HFFc6 (cell line): Measurements from ENCODE around the gene NSDHL. TPM values are rescaled to one million over a fixed set of nuclear protein-coding genes. Genes with fewer than 3 reads are reported as not detected.

Experiments used
- DNase-seq: peaks from one replicate; pipeline ENCODE4 v3.0.0-alpha.2; 2018
- H3K27ac Mint-ChIP-seq: 2 replicates; pipeline ENCODE4 v1.8.0; 2020; ENCODE audit warnings: mild to moderate bottlenecking, mixed read lengths
- H3K27me3 Mint-ChIP-seq: 2 replicates; pipeline ENCODE4 v1.8.0; 2021; ENCODE audit warnings: mild to moderate bottlenecking, moderate library complexity, mixed read lengths; ENCODE audit not compliant: insufficient read depth
- H3K36me3 Mint-ChIP-seq: 2 replicates; pipeline ENCODE4 v1.8.0; 2021; ENCODE audit warnings: low read depth, mixed read lengths
- H3K4me1 Mint-ChIP-seq: 2 replicates; pipeline ENCODE4 v1.8.0; 2020; ENCODE audit warnings: low read depth, mixed read lengths
- H3K4me3 Mint-ChIP-seq: 2 replicates; pipeline ENCODE4 v1.8.0; 2020; ENCODE audit warnings: mild to moderate bottlenecking, moderate library complexity, mixed read lengths
- H3K9me3 Mint-ChIP-seq: 2 replicates; pipeline ENCODE4 v1.8.0; 2020; ENCODE audit warnings: mild to moderate bottlenecking, mixed read lengths
- total RNA-seq, 6 experiments: library from RNA; stranded (reverse); fragmentation: NEBNext Ultra II Directional; extraction: Animal tissue kit (Norgen Biotek cat#: 25700); gene quantifications; 2 replicates in 1 of 6; 3 replicates in 5 of 6; pipeline ENCODE4 v1.2.3, GENCODE V29; 2021
- TF ChIP-seq, protein P1 (sequence below): fragments of 200-600 bp; sonication (generic); IDR thresholded peaks from 2 replicates; pipeline ENCODE4 v1.5.0; 2021; ENCODE audit warnings: antibody characterized with exemption, mild to moderate bottlenecking

The NSDHL gene
- total RNA-seq, 6 experiments from 2014 or later = 18.4 to 20.0 (median 19.1) TPM

- Mint-ChIP-seq H3K27me3 (peaks cover 7% of the 10 kb centered on the region), H3K9me3 (no peaks in the 10 kb centered on the region), H3K4me3 (no peak overlapping the region), H3K27ac (no peak overlapping the region), H3K4me1 (no peaks in the 10 kb centered on the region), H3K36me3 (no peaks in the 10 kb centered on the region; the same call in 1 of the 2 replicates)
- no peak for DNase-seq
- TF ChIP-seq, protein P1, sequence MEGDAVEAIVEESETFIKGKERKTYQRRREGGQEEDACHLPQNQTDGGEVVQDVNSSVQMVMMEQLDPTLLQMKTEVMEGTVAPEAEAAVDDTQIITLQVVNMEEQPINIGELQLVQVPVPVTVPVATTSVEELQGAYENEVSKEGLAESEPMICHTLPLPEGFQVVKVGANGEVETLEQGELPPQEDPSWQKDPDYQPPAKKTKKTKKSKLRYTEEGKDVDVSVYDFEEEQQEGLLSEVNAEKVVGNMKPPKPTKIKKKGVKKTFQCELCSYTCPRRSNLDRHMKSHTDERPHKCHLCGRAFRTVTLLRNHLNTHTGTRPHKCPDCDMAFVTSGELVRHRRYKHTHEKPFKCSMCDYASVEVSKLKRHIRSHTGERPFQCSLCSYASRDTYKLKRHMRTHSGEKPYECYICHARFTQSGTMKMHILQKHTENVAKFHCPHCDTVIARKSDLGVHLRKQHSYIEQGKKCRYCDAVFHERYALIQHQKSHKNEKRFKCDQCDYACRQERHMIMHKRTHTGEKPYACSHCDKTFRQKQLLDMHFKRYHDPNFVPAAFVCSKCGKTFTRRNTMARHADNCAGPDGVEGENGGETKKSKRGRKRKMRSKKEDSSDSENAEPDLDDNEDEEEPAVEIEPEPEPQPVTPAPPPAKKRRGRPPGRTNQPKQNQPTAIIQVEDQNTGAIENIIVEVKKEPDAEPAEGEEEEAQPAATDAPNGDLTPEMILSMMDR = no peak
Measured at GRCh38 chrX:152881289-152881688, 50.4 kb downstream of the NSDHL start.

GRCh38 chrX:152884171-152884570, 53.3 kb downstream of the NSDHL start:
- TF ChIP-seq, protein P1 = no peak
- no peaks in the 10 kb centered on the region for H3K4me1 Mint-ChIP-seq
- H3K36me3 Mint-ChIP-seq = no peaks in the 10 kb centered on the region
- H3K4me3 Mint-ChIP-seq = no peak overlapping the region
- DNase-seq = no peak
- no peak overlapping the region for H3K27ac Mint-ChIP-seq
- H3K27me3 Mint-ChIP-seq = peaks cover 17% of the 10 kb centered on the region
- no peaks in the 10 kb centered on the region; the same call in 1 of the 2 replicates for H3K9me3 Mint-ChIP-seq

DNA sequence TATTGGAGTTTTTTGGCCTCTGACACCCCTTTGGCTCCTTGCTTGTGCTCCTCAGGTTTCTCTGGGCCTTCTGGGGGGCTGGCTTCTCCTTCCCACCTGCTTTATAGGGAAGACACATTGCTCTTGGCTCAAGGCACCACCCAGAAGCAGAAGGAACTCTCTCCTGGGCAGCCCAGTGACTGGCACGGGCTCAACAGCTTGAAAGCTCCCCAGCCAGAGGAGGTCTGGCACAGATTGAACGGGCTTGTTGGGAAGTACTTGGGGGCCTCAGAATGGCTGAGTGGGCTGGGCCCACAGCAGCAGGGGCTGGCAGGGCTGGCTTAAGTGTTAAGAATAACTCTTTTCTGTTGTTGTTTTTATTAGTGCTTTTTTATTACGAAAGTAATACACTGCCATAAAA, 55.9 kb downstream of the NSDHL start:
- H3K9me3 Mint-ChIP-seq = no peaks in the 10 kb centered on the region; the same call in 1 of the 2 replicates
- no peak overlapping the region for H3K4me3 Mint-ChIP-seq
- no peaks in the 10 kb centered on the region for H3K4me1 Mint-ChIP-seq
- no peaks in the 10 kb centered on the region for H3K36me3 Mint-ChIP-seq
- H3K27ac Mint-ChIP-seq = no peak overlapping the region
- TF ChIP-seq, protein P1 = no peak
- DNase-seq = no peak
- peaks cover 33% of the 10 kb centered on the region for H3K27me3 Mint-ChIP-seq

- Mint-ChIP-seq H3K27me3 (peaks cover 32% of the 10 kb centered on the region), H3K4me3 (no peak overlapping the region), H3K9me3 (no peaks in the 10 kb centered on the region; the same call in 1 of the 2 replicates), H3K27ac (no peak overlapping the region), H3K4me1 (peaks cover 21% of the 10 kb centered on the region), H3K36me3 (no peaks in the 10 kb centered on the region)
- no peak for DNase-seq
- TF ChIP-seq, protein P1 = no peak
Measured at GRCh38 chrX:152892499-152892898, 61.6 kb downstream of the NSDHL start.

DNA sequence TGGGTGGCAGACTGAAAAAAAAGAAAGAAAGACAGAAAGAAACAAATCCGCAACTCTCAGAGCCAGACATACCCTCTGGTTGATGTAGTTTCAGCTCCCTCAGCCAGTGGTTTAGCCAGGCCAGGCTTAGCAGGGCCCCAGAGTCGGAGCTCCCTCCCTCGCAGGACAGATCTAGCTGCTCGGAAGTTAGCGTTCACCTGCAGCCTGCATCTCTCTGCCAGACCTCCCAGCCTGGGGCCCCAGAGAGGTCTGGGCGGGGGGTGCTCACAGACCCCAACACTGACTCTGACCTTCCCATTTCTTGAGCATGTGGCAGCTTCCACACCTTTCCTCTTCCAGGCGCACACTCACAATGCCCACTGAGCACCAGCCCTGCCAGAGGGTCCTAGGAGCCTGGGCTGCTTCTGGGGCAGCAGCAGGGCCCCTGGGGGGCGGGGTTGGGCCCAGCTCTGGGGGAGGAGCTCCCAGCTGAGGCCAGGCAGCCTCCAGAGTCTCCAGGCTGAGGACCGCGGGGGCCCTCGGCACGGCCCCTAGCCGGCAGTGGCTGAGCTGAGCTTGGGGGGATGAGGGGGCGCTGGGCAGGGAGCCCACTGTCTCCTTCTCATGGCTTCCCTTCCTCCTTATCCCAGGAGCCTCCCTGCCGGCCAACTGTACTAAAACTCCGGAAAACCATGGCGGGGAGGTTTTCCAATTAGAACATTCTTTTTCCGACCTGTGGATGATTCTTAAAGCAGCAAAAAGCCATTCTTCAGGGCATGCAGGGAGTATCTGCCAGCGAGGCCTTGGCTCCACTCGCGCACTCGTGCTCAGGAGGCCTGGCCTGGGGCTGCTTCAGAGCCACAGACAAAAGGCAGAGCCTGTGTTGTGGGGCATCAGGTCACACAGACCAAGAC, 62.4 kb downstream of the NSDHL start:
- H3K27me3 Mint-ChIP-seq = peaks cover 28% of the 10 kb centered on the region
- H3K27ac Mint-ChIP-seq = no peak overlapping the region
- no peaks in the 10 kb centered on the region for H3K36me3 Mint-ChIP-seq
- no peaks in the 10 kb centered on the region; the same call in 1 of the 2 replicates for H3K9me3 Mint-ChIP-seq
- no peak overlapping the region for H3K4me3 Mint-ChIP-seq
- TF ChIP-seq, protein P1 = no peak
- no peak for DNase-seq
- H3K4me1 Mint-ChIP-seq = peaks cover 21% of the 10 kb centered on the region
